ENCODE data around the gene ZNF222.

The ZNF222 gene

GRCh38 chr19:44072543-44073401 lies 47.6 kb downstream of the ZNF222 start:
- TF ChIP-seq CTCF (IDR thresholded peaks at IDR 0.05), result no peak
- Mint-ChIP-seq H3K4me1 (peaks cover 20% of the 10 kb centered on the region), H3K9me3 (peaks cover 66% of the 10 kb centered on the region), H3K4me3 (peak overlapping the region; percentile 92), H3K27ac (no peak overlapping the region), H3K36me3 (ENCODE audit: low read depth) (peaks cover 73% of the 10 kb centered on the region), H3K27me3 (ENCODE audit: low read depth, poor library complexity) (peaks cover 5% of the 10 kb centered on the region)
- DNase-seq, result no peak

GRCh38 chr19:44076325-44076724 lies 51.1 kb downstream of the ZNF222 start:
- no peak for TF ChIP-seq CTCF (IDR thresholded peaks at IDR 0.05)
- Mint-ChIP-seq H3K27me3 (ENCODE audit: low read depth, poor library complexity) (peaks cover 5% of the 10 kb centered on the region), H3K9me3 (peaks cover 39% of the 10 kb centered on the region), H3K4me3 (no peak overlapping the region), H3K27ac (no peak overlapping the region), H3K4me1 (peaks cover 20% of the 10 kb centered on the region), H3K36me3 (ENCODE audit: low read depth) (peaks cover 66% of the 10 kb centered on the region)
- no peak for DNase-seq
